ENCODE measurements around the gene DOK3. TPM values are rescaled to one million over a fixed set of nuclear protein-coding genes. Genes with fewer than 3 reads are reported as not detected.

DOK3 gene
- total and polyA plus RNA-seq, 10 of the 15 experiments (the other 5 are each of a cell fraction or from before 2014, with no cell fraction given) = 6.6 to 107 (median 52.1) TPM

GRCh38 chr5:177526791-177527190 is 17.2 kb upstream of the DOK3 start (continued):
- no peak for TF ChIP-seq RELB (IDR thresholded peaks at IDR 0.05; ENCODE audit: low read depth)

- FAIRE-seq = no peak
- no peak for TF ChIP-seq EZH2 (IDR thresholded peaks at IDR 0.05; ENCODE audit: borderline replicate concordance, control insufficient read depth, low read depth, low read length)
- no peak for TF ChIP-seq ZNF622 (IDR thresholded peaks at IDR 0.05)
- no peak for TF ChIP-seq PBX3 (IDR thresholded peaks at IDR 0.05; ENCODE audit: insufficient replicate concordance, low read depth, low read length)
- no peak for TF ChIP-seq ETV6 (conservative IDR thresholded peaks at IDR 0.05 in 1 of 2, IDR thresholded peaks at IDR 0.05 in 1 of 2; ENCODE audit: borderline replicate concordance in 1 of 2, low read depth in 1 of 2)
- TF ChIP-seq SIN3A (IDR thresholded peaks at IDR 0.05; ENCODE audit: low read depth, low read length) = no peak
- TF ChIP-seq ATF3 (IDR thresholded peaks at IDR 0.05; ENCODE audit: borderline replicate concordance, extremely low read depth, low read depth, low read length) = no peak
- TF ChIP-seq CREM (IDR thresholded peaks at IDR 0.05; ENCODE audit: low read depth) = no peak
- no peak for TF ChIP-seq IRF3 (IDR thresholded peaks at IDR 0.05)
- no peak for TF ChIP-seq ZNF687 (IDR thresholded peaks at IDR 0.05)
- TF ChIP-seq FOXK2 (IDR thresholded peaks at IDR 0.05) = no peak
- no peak for TF ChIP-seq ZBTB33 (IDR thresholded peaks at IDR 0.05)
Observed at GRCh38 chr5:177526191-177526590, 16.6 kb upstream of the DOK3 start.

More at GRCh38 chr5:177526191-177526590, 16.6 kb upstream of the DOK3 start:
- no peak overlapping the region for H3K4me3 ChIP-seq
- no peaks in the 10 kb centered on the region for H4K20me1 ChIP-seq (ENCODE audit: control insufficient read depth, insufficient read depth)
- no peaks in the 10 kb centered on the region for H3K27me3 ChIP-seq (replicated peaks in 1 of 2; ENCODE audit: control insufficient read depth in 2 of 2, insufficient read depth in 2 of 2, low read length in 1 of 2)
- CTCF ChIA-PET = no interaction called here
- ATAC-seq = no peak
- H3K9me3 ChIP-seq (replicated peaks; ENCODE audit: control insufficient read depth, insufficient read depth, low read length) = no peaks in the 10 kb centered on the region
- H3K4me2 ChIP-seq (ENCODE audit: control insufficient read depth, insufficient read depth) = no peak overlapping the region
- no peak overlapping the region for H3K9ac ChIP-seq (ENCODE audit: control insufficient read depth, insufficient read depth, low read length)
- POLR2A ChIA-PET = no interaction called here
- RAD21 ChIA-PET (ENCODE audit: unreplicated experiment) = no interaction called here
- H3K27ac ChIP-seq (ENCODE audit: control insufficient read depth, insufficient read depth) = no peak overlapping the region
- no peak overlapping the region for H2AFZ ChIP-seq (ENCODE audit: control insufficient read depth, low read depth, low read length)
- no TSS peak for BruUV-seq (replicated peaks)
- H3K4me1 ChIP-seq (ENCODE audit: control insufficient read depth, insufficient read depth, low read length) = no peaks in the 10 kb centered on the region
- in situ Hi-C loops (cut with MboI) (no loop called here), intact Hi-C loops (cut with micrococcal nuclease; ENCODE audit: unreplicated experiment) (no loop called here)
- SMC1A ChIA-PET (ENCODE audit: uncharacterized antibody, unreplicated experiment) = no interaction called here
- H3K36me3 ChIP-seq (ENCODE audit: control insufficient read depth in 2 of 2, insufficient read depth in 2 of 2, low read length in 1 of 2) = peaks cover 7 to 14% of the 10 kb centered on the region in 2 experiments; a peak in 3 of 4 replicates
- no peaks in the 10 kb centered on the region for H3K79me2 ChIP-seq (ENCODE audit: control insufficient read depth, insufficient read depth, low read length)
- 76% methylated on average over 4 of the region's 4 CpGs for WGBS (ENCODE audit: insufficient coverage, insufficient replicate concordance, low lambda C conversion rate, missing lambda C conversion rate)
- no peak for DNase-seq (ENCODE audit: low read depth, low spot score)

Data from GM12878 (cell line).